Measurements from ENCODE around the gene SSR2. TPM values are rescaled to one million over a fixed set of nuclear protein-coding genes. Genes with fewer than 3 reads are reported as not detected.

Gene SSR2
- total RNA-seq, 2 experiments from 2014 or later, result 147 to 153 TPM

DNA sequence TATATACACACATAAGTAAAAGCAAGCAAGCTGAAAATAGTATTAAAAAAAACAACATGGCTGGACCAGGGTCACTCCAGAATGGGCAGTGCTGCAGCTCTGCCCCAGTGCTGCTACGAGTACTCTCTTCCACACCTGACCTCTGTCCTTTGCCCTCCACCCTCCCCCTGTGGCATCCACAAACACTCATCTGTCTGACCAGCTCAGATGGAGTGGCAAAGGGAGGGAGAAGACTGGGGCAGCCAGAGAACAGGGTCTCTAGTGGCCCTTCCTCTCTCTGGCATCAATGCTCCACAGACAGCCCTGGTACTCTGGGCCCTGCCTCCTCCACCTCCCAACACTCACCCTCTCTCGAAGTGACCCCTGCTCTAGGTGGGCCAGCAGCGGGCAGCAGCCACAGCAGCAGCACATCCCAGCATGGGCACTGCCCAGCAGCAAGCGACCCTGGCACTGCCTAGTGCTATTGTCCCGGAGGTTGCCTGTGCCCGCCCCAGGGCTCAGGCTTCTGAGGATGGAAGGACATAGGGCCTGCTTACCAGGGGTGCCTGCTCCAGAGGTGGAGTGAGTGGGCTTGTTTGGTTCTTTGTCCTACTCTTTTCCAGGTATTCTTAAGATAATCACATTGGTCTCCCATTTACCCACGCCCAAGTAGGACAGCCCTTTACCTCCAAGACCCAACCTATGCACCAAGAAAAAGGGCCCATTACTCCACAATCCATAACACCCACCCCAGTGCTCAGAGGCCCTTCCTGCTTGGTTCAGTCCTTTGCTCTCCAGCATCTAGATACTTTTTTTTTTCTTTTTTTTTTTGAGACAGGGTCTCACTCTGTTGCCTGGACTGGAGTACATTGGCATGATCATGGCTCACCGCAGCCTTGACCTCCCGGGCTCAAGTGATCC is 48.6 kb downstream of the SSR2 start:
- Histone ChIP-seq H3K4me3 (ENCODE audit: low read depth, low read length, poor library complexity, severe bottlenecking) (peak overlapping the region; percentile 35), H3K36me3 (ENCODE audit: insufficient read depth, low read length) (peaks cover 85% of the 10 kb centered on the region), H3K4me1 (ENCODE audit: insufficient read depth, low read length, poor library complexity, severe bottlenecking) (peaks cover 68% of the 10 kb centered on the region), H3K27ac (ENCODE audit: low read depth, low read length, poor library complexity, severe bottlenecking) (peak overlapping the region; percentile 13), H3K9me3 (ENCODE audit: low read length) (no peaks in the 10 kb centered on the region), H4K20me1 (ENCODE audit: insufficient read depth, low read length) (peaks cover 44% of the 10 kb centered on the region), H3K9me2 (ENCODE audit: insufficient read depth, low read length) (no peaks in the 10 kb centered on the region), H2AFZ (ENCODE audit: low read length) (no peak overlapping the region), H3K4me2 (ENCODE audit: low read length) (peak overlapping the region; percentile 60), H3K79me2 (ENCODE audit: insufficient read depth, low read depth, low read length) (peaks cover 98% of the 10 kb centered on the region)
- ChIA-PET CTCF (ENCODE audit: unreplicated experiment) (interaction anchor here (0.9 kb wide), 1 partner anchor 11 kb away, joined by 4 read pairs; no protein-coding TSS in a partner anchor), POLR2A (interaction anchor here (0.7 kb wide), 1 partner anchor 1598 kb away, joined by 3 read pairs; no protein-coding TSS in a partner anchor)
- DNase-seq (ENCODE audit: low spot score), result no peak
- no peak for TF ChIP-seq EZH2phosphoT487 (IDR thresholded peaks at IDR 0.05; ENCODE audit: borderline replicate concordance, low read depth, low read length)
- TF ChIP-seq, protein P1, sequence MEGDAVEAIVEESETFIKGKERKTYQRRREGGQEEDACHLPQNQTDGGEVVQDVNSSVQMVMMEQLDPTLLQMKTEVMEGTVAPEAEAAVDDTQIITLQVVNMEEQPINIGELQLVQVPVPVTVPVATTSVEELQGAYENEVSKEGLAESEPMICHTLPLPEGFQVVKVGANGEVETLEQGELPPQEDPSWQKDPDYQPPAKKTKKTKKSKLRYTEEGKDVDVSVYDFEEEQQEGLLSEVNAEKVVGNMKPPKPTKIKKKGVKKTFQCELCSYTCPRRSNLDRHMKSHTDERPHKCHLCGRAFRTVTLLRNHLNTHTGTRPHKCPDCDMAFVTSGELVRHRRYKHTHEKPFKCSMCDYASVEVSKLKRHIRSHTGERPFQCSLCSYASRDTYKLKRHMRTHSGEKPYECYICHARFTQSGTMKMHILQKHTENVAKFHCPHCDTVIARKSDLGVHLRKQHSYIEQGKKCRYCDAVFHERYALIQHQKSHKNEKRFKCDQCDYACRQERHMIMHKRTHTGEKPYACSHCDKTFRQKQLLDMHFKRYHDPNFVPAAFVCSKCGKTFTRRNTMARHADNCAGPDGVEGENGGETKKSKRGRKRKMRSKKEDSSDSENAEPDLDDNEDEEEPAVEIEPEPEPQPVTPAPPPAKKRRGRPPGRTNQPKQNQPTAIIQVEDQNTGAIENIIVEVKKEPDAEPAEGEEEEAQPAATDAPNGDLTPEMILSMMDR (conservative IDR thresholded peaks at IDR 0.05; ENCODE audit: low read length), result no peak
- intact Hi-C loops (cut with micrococcal nuclease; ENCODE audit: unreplicated experiment), result no loop called here
- BruUV-seq (replicated peaks), result no TSS peak

DNA sequence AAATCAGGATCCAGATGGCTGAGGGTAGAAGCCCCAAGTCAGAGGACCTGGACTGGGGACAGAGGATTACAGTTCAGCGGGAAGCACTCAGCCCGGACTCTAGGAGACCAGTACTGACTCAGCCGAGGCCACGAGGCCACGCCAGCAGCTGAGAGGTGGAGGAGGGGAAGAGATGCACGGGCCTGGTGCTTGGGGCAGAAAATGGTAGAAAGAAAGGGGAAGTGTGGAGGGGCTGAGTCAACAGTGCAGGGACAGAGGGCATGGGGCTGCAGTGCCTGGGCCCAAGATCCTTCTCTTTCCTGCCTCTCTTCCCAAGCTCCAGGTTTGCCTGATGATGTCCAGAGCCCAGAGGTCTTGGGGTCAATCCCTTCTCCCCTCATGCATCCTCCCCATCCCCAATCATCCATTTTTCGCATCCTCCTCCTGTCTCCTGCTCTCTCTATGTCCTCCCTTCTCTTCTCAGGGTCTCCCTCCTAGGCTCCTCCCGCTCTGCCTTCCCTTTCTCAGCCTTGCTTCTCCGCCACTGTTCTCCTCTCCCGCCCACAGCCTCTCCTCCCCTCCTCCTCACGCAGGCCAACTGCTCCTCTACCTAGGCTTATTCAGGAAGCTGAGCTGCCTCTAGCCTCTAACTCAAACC is 50.1 kb downstream of the SSR2 start:
- Histone ChIP-seq H3K4me2 (ENCODE audit: low read length) (peak overlapping the region; percentile 47), H3K9me2 (ENCODE audit: insufficient read depth, low read length) (no peaks in the 10 kb centered on the region), H2AFZ (ENCODE audit: low read length) (no peak overlapping the region), H3K4me3 (ENCODE audit: low read depth, low read length, poor library complexity, severe bottlenecking) (peak overlapping the region; percentile 25), H3K36me3 (ENCODE audit: insufficient read depth, low read length) (peaks cover 89% of the 10 kb centered on the region), H3K4me1 (ENCODE audit: insufficient read depth, low read length, poor library complexity, severe bottlenecking) (peaks cover 64% of the 10 kb centered on the region), H4K20me1 (ENCODE audit: insufficient read depth, low read length) (peaks cover 38% of the 10 kb centered on the region), H3K9me3 (ENCODE audit: low read length) (no peaks in the 10 kb centered on the region), H3K27ac (ENCODE audit: low read depth, low read length, poor library complexity, severe bottlenecking) (peak overlapping the region; percentile 57), H3K79me2 (ENCODE audit: insufficient read depth, low read depth, low read length) (peaks cover 83% of the 10 kb centered on the region)
- POLR2A ChIA-PET, result interaction anchor here (0.6 to 1.2 kb wide), 2 partner anchors 26 to 86 kb away, joined by 3 to 5 read pairs; no protein-coding TSS in a partner anchor
- TF ChIP-seq EZH2phosphoT487 (IDR thresholded peaks at IDR 0.05; ENCODE audit: borderline replicate concordance, low read depth, low read length), result no peak
- TF ChIP-seq, protein P1 (conservative IDR thresholded peaks at IDR 0.05; ENCODE audit: low read length), result no peak
- intact Hi-C loops (cut with micrococcal nuclease; ENCODE audit: unreplicated experiment), result no loop called here
- BruUV-seq (replicated peaks), result no TSS peak
- CTCF ChIA-PET (ENCODE audit: unreplicated experiment), result interaction anchor here (0.9 kb wide), 1 partner anchor 12 kb away, joined by 4 read pairs; no protein-coding TSS in a partner anchor
- peak; percentile 67 for DNase-seq (ENCODE audit: low spot score)

All from OCI-LY7 (cell line).